ENCODE measurements around the gene C17orf78. TPM values are rescaled to one million over a fixed set of nuclear protein-coding genes. Genes with fewer than 3 reads are reported as not detected.

Gene C17orf78
- total and polyA plus RNA-seq, 2 of the 13 experiments (the other 11 are each of a cell fraction or from before 2014, with no cell fraction given) = not detected

- TF ChIP-seq PRDM4 (CRISPR knock-in tag; IDR thresholded peaks at IDR 0.05; ENCODE audit: borderline replicate concordance) (no peak), SMARCE1 (IDR thresholded peaks at IDR 0.05; ENCODE audit: borderline replicate concordance) (no peak), ZNF34 (CRISPR knock-in tag; IDR thresholded peaks at IDR 0.05; ENCODE audit: borderline replicate concordance) (no peak), KDM3A (CRISPR knock-in tag; IDR thresholded peaks at IDR 0.05; ENCODE audit: low read depth) (no peak), ZNF432 (CRISPR knock-in tag; IDR thresholded peaks at IDR 0.05; ENCODE audit: borderline replicate concordance) (no peak), MTA3 (CRISPR knock-in tag; IDR thresholded peaks at IDR 0.05) (no peak), ZSCAN25 (CRISPR knock-in tag; IDR thresholded peaks at IDR 0.05) (no peak; the same call in 1 of the 2 replicates), HMGA1 (CRISPR knock-in tag; conservative IDR thresholded peaks at IDR 0.05) (no peak), U2AF2 (IDR thresholded peaks at IDR 0.05; ENCODE audit: low read depth, low read length) (no peak), ZXDC (CRISPR knock-in tag; IDR thresholded peaks at IDR 0.05) (no peak), ZNF3 (CRISPR knock-in tag; IDR thresholded peaks at IDR 0.05) (no peak), AHDC1 (CRISPR knock-in tag; IDR thresholded peaks at IDR 0.05; ENCODE audit: borderline replicate concordance) (no peak), ZNF543 (CRISPR knock-in tag; IDR thresholded peaks at IDR 0.05) (no peak), THRA (CRISPR knock-in tag; IDR thresholded peaks at IDR 0.05; ENCODE audit: borderline replicate concordance) (no peak), EP300 (IDR thresholded peaks at IDR 0.05; ENCODE audit: low read depth in 2 of 2, low read length in 2 of 2) (no peak), EP300 (CRISPR knock-in tag; IDR thresholded peaks at IDR 0.05; ENCODE audit: borderline replicate concordance) (no peak)
These were observed 17.5 kb upstream of the C17orf78 start (continued) for GRCh38 chr17:37358098-37358829.
